Measurements from ENCODE around the gene YTHDF2.

YTHDF2 gene

DNA sequence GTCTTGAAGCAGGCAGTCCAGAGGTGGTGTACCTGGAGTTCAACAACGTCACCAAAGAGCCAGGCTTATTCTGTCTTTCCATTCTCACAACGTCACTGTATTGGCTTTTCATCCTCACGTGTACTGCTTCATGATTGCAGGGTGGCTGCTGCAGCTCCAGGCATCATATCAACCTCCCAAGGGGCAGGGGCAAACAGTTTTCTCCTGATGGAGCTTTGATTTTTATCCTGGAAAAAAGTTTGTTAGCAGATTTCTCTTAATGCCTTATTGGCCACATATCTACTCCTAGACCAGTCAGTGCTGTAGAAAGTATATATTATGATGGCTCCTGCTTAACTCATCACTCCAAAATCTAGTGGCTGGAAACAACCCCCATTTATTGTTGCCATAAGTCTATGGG, 66.9 kb downstream of the YTHDF2 start:
- Histone ChIP-seq H3K27me3 (ENCODE audit: control insufficient read depth in 1 of 2, insufficient read depth in 2 of 2, low read length in 2 of 2) (no peaks in the 10 kb centered on the region), H3K9me3 (ENCODE audit: low read length) (no peaks in the 10 kb centered on the region), H3K9ac (ENCODE audit: low read length) (no peak overlapping the region), H3K27ac (ENCODE audit: low read depth, low read length) (no peak overlapping the region), H3K4me1 (ENCODE audit: insufficient read depth, low read length) (no peaks in the 10 kb centered on the region), H3K36me3 (ENCODE audit: insufficient read depth, low read length) (no peaks in the 10 kb centered on the region), H3K4me3 (ENCODE audit: low read depth in 1 of 2, low read length in 2 of 2) (no peak overlapping the region)

DNA sequence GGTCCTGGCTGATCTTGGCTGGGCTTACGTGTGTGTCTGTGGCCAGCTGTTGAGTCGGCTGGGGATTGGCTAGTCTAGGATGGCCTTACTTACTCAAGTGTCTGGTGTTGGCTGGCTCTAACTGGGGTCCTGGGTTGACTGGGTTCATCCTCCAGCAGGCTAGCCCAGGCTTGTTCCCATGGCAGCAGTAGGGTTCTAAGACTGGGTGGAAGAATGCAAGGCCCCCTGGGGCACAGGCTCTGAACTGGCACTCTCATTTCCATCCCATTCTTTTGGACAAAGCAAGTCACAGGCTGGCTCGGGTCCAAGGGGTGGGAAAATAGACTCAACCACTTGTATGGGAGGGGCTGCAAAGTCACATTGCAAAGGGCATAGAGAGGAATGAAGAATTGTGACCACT, 67.3 kb downstream of the YTHDF2 start:
- H3K27me3 ChIP-seq (ENCODE audit: control insufficient read depth in 1 of 2, insufficient read depth in 2 of 2, low read length in 2 of 2), result no peaks in the 10 kb centered on the region
- no peaks in the 10 kb centered on the region for H3K36me3 ChIP-seq (ENCODE audit: insufficient read depth, low read length)
- H3K9ac ChIP-seq (ENCODE audit: low read length), result no peak overlapping the region
- H3K4me1 ChIP-seq (ENCODE audit: insufficient read depth, low read length), result no peaks in the 10 kb centered on the region
- H3K27ac ChIP-seq (ENCODE audit: low read depth, low read length), result no peak overlapping the region
- H3K4me3 ChIP-seq (ENCODE audit: low read depth in 1 of 2, low read length in 2 of 2), result no peak overlapping the region
- no peaks in the 10 kb centered on the region for H3K9me3 ChIP-seq (ENCODE audit: low read length)

DNA sequence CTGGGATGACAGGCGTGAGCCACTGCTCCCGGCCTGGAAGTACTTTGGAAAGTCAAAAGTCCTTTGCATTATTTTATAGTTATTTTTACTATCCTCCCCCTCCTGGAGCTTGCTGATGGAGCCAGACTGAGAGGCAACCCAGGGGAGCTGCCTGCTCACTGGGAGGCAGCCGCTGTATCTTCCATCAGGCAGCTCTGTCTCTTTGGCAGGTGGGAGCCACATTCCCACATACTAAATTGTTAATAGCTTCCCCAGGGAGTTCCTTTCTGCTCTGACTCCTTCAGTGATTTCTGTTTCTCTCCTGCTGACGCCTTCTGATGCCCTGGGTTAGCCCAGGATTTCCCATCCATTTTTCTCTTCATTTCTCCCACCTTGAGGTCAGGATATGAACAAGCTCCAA, 70.3 kb downstream of the YTHDF2 start:
- H3K4me3 ChIP-seq (ENCODE audit: low read depth in 1 of 2, low read length in 2 of 2), result no peak overlapping the region
- no peak overlapping the region for H3K9ac ChIP-seq (ENCODE audit: low read length)
- no peaks in the 10 kb centered on the region for H3K36me3 ChIP-seq (ENCODE audit: insufficient read depth, low read length)
- no peaks in the 10 kb centered on the region for H3K4me1 ChIP-seq (ENCODE audit: insufficient read depth, low read length)
- H3K27me3 ChIP-seq (ENCODE audit: control insufficient read depth in 1 of 2, insufficient read depth in 2 of 2, low read length in 2 of 2), result peaks cover 9 to 15% of the 10 kb centered on the region in 2 donors
- H3K27ac ChIP-seq (ENCODE audit: low read depth, low read length), result no peak overlapping the region
- no peaks in the 10 kb centered on the region for H3K9me3 ChIP-seq (ENCODE audit: low read length)

DNA sequence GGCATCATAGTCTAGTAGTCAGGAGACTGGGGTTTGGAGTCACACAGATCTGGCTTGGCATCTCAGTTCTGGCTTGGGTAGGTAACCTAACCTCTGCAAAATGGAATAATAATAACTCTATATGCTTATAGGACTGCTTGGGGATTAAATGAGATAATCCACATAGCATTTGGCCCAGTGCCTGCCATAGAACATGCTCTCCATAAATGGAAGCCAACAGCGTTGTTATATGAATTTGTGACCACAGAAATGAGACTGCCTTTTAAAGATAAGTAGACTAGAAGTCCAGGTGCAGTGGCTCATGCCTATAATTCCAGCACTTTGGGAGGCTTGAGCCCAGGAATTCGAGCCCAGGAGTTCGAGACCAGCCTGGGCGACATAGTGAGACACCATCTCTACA, 71.2 kb downstream of the YTHDF2 start:
- no peak overlapping the region for H3K27ac ChIP-seq (ENCODE audit: low read depth, low read length)
- H3K27me3 ChIP-seq (ENCODE audit: control insufficient read depth in 1 of 2, insufficient read depth in 2 of 2, low read length in 2 of 2), result peaks cover 15 to 17% of the 10 kb centered on the region in 2 donors
- H3K4me3 ChIP-seq (ENCODE audit: low read depth in 1 of 2, low read length in 2 of 2), result no peak overlapping the region
- no peaks in the 10 kb centered on the region for H3K9me3 ChIP-seq (ENCODE audit: low read length)
- H3K4me1 ChIP-seq (ENCODE audit: insufficient read depth, low read length), result no peaks in the 10 kb centered on the region
- H3K9ac ChIP-seq (ENCODE audit: low read length), result no peak overlapping the region
- no peaks in the 10 kb centered on the region for H3K36me3 ChIP-seq (ENCODE audit: insufficient read depth, low read length)

DNA sequence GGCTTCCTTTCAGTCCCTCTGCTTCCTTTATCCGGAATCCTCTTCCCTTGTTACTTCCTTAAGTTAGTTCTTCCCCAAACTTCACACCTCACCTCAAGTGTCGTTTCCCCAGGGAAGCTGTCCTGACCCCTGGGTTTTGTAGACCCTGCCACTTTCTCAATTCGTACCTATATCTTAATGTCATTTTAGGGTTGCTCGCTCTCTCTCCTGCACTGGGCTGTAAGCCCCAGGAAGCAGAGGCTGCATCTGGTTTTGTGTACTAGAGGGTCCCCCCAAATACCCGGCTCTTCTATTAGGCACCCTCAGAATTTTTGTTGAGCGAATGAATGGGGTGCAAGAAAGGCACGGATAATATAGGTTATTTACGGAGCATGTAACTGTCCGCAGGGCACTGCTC, 74.6 kb downstream of the YTHDF2 start:
- H3K9ac ChIP-seq (ENCODE audit: low read length), result no peak overlapping the region
- H3K4me1 ChIP-seq (ENCODE audit: insufficient read depth, low read length), result no peaks in the 10 kb centered on the region
- no peak overlapping the region for H3K27ac ChIP-seq (ENCODE audit: low read depth, low read length)
- H3K9me3 ChIP-seq (ENCODE audit: low read length), result no peaks in the 10 kb centered on the region
- H3K36me3 ChIP-seq (ENCODE audit: insufficient read depth, low read length), result no peaks in the 10 kb centered on the region
- peaks cover 15 to 29% of the 10 kb centered on the region in 2 donors for H3K27me3 ChIP-seq (ENCODE audit: control insufficient read depth in 1 of 2, insufficient read depth in 2 of 2, low read length in 2 of 2)
- no peak overlapping the region for H3K4me3 ChIP-seq (ENCODE audit: low read depth in 1 of 2, low read length in 2 of 2)

DNA sequence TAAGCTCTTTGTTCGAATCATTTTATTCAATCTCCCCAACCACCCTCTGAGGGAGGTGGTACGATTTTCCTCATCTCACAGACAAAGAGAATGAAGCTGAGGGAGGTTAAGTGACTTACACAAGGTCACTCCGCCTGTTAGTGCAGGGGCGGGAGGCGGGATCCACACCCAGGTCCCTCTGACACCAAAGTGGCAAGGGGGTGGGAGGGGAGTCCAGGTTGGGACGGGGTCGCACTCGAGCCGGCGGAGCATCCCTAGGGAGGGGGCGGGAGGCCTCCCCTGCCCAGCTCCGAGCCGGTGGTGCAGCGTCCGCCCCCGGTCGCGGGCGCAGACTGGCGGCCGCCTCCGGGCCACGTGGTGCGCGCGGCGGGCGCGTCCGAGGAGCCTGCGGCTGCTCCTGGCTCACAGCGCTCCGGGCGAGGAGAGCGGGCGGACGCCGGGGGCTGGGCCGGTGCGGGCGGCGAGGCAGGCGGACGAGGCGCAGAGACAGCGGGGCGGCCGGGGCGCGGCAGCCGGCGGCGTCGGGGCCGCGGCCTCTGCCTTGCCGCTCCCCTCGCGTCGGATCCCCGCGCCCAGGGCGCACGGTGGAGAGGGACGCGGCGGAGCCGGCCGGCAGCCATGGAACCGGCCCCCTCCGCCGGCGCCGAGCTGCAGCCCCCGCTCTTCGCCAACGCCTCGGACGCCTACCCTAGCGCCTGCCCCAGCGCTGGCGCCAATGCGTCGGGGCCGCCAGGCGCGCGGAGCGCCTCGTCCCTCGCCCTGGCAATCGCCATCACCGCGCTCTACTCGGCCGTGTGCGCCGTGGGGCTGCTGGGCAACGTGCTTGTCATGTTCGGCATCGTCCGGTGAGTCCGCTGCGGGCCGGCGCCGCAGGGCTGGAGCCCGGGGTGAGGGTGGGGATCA, 75.3 kb downstream of the YTHDF2 start, which contains the start of gene OPRD1:
OPRD1 (plus strand) TSS at position 405 of the 903 bp plus-strand sequence; CDS start at position 619, 214 bp downstream.
- no peak within 1 kb of the TSS for H3K9ac ChIP-seq (ENCODE audit: low read length)
- no peak within 1 kb of the TSS for H3K27ac ChIP-seq (ENCODE audit: low read depth, low read length)
- H3K36me3 ChIP-seq (ENCODE audit: insufficient read depth, low read length), result no peaks in the 10 kb centered on the region
- no peaks in the 10 kb centered on the region for H3K4me1 ChIP-seq (ENCODE audit: insufficient read depth, low read length)
- H3K27me3 ChIP-seq (ENCODE audit: control insufficient read depth in 1 of 2, insufficient read depth in 2 of 2, low read length in 2 of 2), result peaks cover 15 to 36% of the 10 kb centered on the region in 2 donors
- no peaks in the 10 kb centered on the region for H3K9me3 ChIP-seq (ENCODE audit: low read length)
- H3K4me3 ChIP-seq (ENCODE audit: low read depth in 1 of 2, low read length in 2 of 2), result no peak within 1 kb of the TSS

DNA sequence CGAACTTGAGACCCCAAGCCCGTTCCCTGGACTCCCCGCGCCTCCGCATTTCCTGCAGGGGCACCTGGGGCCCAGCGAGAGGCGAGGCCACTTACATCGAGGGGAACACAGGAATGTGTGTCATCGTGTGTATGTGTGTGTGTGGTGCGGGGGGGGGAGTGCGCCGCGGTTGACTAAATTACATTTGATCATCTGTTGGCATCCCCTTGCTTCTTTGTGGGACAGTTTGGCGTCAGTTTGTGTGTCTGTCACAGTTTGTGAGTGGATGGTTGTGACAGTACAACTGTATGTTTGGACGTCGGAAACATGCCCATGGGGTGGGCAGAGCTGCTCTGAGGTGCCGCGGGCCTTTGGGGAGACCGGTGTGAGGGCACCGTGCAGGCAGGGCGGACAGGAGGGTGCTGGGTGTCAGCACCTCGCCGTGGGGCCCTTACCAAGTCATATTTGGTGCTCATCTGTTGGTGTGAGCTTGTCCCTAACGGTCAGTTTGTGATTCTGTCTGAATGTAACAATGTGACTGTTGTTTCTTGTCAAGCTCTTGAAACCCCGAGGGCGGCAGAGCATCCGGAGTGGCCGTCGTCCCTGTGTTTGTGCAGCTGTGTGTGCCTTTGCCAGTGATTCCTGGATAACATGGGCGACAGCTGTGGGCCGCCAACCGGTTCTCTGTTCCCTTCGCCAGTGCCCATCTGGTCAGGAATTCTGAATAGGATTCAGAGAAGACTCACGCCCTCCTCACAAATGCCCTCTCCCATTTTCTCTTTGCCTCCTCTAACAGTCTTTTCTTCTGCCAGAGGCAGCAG, 76.1 kb downstream of the YTHDF2 start:
- no peaks in the 10 kb centered on the region for H3K4me1 ChIP-seq (ENCODE audit: insufficient read depth, low read length)
- H3K9ac ChIP-seq (ENCODE audit: low read length), result no peak overlapping the region
- no peak overlapping the region for H3K4me3 ChIP-seq (ENCODE audit: low read depth in 1 of 2, low read length in 2 of 2)
- no peak overlapping the region for H3K27ac ChIP-seq (ENCODE audit: low read depth, low read length)
- H3K36me3 ChIP-seq (ENCODE audit: insufficient read depth, low read length), result no peaks in the 10 kb centered on the region
- peaks cover 15 to 37% of the 10 kb centered on the region in 2 donors for H3K27me3 ChIP-seq (ENCODE audit: control insufficient read depth in 1 of 2, insufficient read depth in 2 of 2, low read length in 2 of 2)
- H3K9me3 ChIP-seq (ENCODE audit: low read length), result no peaks in the 10 kb centered on the region

DNA sequence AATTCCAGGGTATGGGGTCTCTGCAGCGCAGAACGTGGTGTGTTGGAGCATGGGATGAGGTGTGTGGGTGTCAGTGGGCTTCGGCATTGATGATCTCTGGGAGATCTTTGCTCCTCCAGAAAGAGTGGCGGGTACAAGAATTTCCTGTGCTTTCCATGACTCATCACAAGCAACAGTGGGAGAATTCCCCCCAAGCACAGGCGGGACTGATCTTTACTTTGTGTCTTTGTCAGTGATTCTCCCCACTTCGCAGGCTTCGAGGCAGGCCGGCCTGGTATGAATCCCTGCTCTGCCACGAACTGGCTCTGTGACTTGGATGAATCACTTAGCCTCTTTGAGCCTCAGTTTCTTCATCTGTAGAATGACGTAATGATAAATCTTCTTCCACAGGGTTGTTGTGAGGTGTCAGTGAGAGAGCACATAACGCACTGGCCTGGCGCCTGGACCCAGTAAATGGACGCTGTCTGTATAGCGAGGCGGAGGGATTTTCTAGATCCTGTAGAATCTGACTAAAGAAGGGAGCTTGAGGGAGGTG, 77.3 kb downstream of the YTHDF2 start:
- Histone ChIP-seq H3K4me3 (ENCODE audit: low read depth in 1 of 2, low read length in 2 of 2) (no peak overlapping the region), H3K27ac (ENCODE audit: low read depth, low read length) (no peak overlapping the region), H3K9ac (ENCODE audit: low read length) (no peak overlapping the region), H3K4me1 (ENCODE audit: insufficient read depth, low read length) (no peaks in the 10 kb centered on the region), H3K27me3 (ENCODE audit: control insufficient read depth in 1 of 2, insufficient read depth in 2 of 2, low read length in 2 of 2) (peaks cover 15 to 44% of the 10 kb centered on the region in 2 donors), H3K36me3 (ENCODE audit: insufficient read depth, low read length) (no peaks in the 10 kb centered on the region), H3K9me3 (ENCODE audit: low read length) (no peaks in the 10 kb centered on the region)

DNA sequence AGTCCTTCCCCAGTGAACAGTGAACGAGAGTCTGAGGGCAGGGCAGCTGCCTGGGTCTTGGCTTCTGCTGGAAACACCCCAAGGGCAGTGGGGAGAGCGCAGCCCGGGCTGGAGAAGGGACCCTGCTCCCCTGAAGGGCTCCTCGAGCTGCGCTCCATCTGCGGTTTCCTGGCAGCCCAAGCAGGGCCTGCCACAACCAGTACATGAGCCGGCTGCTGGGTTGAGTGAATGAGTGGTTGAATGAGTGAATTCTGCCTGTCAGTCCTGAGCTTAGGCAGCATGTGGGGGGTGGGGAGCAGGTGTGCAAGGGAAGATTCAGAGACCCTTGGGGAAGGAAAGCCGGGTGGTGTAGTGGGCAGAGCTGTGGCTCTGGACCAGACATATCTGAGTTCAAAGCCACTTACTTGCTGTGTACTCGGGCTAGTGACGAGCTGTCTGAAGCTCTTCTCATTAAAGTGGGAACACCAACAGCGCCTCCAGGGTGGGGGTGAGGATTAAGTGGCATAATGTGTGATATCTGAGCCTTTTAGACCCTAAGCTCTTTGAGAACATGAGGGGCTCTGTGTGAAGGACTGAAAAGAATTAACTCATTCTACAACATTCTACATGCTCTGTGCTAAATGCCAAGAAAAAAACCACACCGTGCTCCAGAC, 78.9 kb downstream of the YTHDF2 start:
- Histone ChIP-seq H3K36me3 (ENCODE audit: insufficient read depth, low read length) (no peaks in the 10 kb centered on the region), H3K9me3 (ENCODE audit: low read length) (no peaks in the 10 kb centered on the region), H3K27ac (ENCODE audit: low read depth, low read length) (no peak overlapping the region), H3K9ac (ENCODE audit: low read length) (no peak overlapping the region), H3K4me3 (ENCODE audit: low read depth in 1 of 2, low read length in 2 of 2) (no peak overlapping the region), H3K27me3 (ENCODE audit: control insufficient read depth in 1 of 2, insufficient read depth in 2 of 2, low read length in 2 of 2) (peaks cover 6 to 44% of the 10 kb centered on the region in 2 donors), H3K4me1 (ENCODE audit: insufficient read depth, low read length) (no peaks in the 10 kb centered on the region)

DNA sequence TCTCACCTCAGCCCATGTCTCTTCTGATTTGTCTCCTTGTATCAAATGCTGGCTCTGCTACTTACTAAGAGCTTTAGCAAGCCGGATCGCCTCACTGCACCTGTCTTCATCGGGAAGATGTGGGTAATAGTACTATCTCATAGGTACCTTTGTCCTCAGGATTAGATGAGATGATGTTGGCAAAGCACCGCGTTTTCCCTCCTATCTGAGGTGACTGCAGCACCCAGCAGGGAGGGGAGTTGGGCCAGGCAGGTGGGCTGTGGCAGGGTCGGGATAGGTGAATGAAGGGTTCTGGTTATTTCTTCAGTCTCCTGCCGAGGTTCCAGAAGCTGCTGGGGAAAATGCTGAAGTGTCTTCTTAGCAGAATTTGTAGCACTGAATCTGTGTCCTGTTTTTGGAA, 80.4 kb downstream of the YTHDF2 start:
- Histone ChIP-seq H3K9ac (ENCODE audit: low read length) (no peak overlapping the region), H3K27me3 (ENCODE audit: control insufficient read depth in 1 of 2, insufficient read depth in 2 of 2, low read length in 2 of 2) (peaks cover 0 to 36% of the 10 kb centered on the region in 2 donors), H3K27ac (ENCODE audit: low read depth, low read length) (no peak overlapping the region)

DNA sequence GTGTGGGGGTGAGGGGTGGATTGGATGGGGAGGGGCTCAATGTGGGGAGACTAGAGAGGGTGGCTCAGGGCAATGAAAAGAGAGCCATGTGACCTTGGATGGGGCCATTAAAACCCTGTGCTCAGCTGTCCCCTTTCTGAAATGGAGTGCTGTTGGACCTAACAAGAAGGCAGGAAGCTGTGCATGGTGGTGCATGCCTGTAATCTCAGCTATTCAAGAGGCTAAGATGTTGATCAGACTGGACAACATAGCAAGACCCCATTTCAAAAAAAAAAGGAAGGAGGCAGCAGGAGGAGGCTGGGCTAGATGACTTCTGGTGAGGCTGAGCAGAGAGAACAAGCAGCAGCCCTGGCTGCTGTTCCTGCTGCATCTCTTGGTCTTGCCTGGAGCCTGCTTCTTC, 82.3 kb downstream of the YTHDF2 start:
- no peaks in the 10 kb centered on the region for H3K9me3 ChIP-seq (ENCODE audit: low read length)
- H3K27me3 ChIP-seq (ENCODE audit: control insufficient read depth in 1 of 2, insufficient read depth in 2 of 2, low read length in 2 of 2), result peaks cover 0 to 19% of the 10 kb centered on the region in 2 donors
- no peaks in the 10 kb centered on the region for H3K4me1 ChIP-seq (ENCODE audit: insufficient read depth, low read length)

More for the DNA sequence above, 80.4 kb downstream of the YTHDF2 start:
- Histone ChIP-seq H3K4me1 (ENCODE audit: insufficient read depth, low read length) (no peaks in the 10 kb centered on the region), H3K36me3 (ENCODE audit: insufficient read depth, low read length) (no peaks in the 10 kb centered on the region), H3K9me3 (ENCODE audit: low read length) (no peaks in the 10 kb centered on the region), H3K4me3 (ENCODE audit: low read depth in 1 of 2, low read length in 2 of 2) (no peak overlapping the region)

More for the DNA sequence above, 82.3 kb downstream of the YTHDF2 start:
- H3K36me3 ChIP-seq (ENCODE audit: insufficient read depth, low read length), result no peaks in the 10 kb centered on the region
- no peak overlapping the region for H3K9ac ChIP-seq (ENCODE audit: low read length)
- no peak overlapping the region for H3K4me3 ChIP-seq (ENCODE audit: low read depth in 1 of 2, low read length in 2 of 2)
- no peak overlapping the region for H3K27ac ChIP-seq (ENCODE audit: low read depth, low read length)
